CD4-positive, alpha-beta memory T cell (primary cell): Measurements from ENCODE around the gene NCL. TPM values are rescaled to one million over a fixed set of nuclear protein-coding genes. Genes with fewer than 3 reads are reported as not detected.

Experiments used
- CTCF ChIA-PET: fragments of 350-600 bp; sonication (Branson Sonifier 250); formaldehyde crosslinking; loops from one replicate; lab custom pipeline; 2021; ENCODE audit warnings: inconsistent platforms; ENCODE audit not compliant: partially characterized antibody; lab: Charles Lee
- POLR2A ChIA-PET: fragments of 350-600 bp; sonication (Branson Sonifier 250); formaldehyde crosslinking; loops from one replicate; lab custom pipeline; 2021; ENCODE audit not compliant: partially characterized antibody; lab: Charles Lee
- DNase-seq, 5 donors: peaks; one replicate each; pipeline versions ENCODE4 v3.0.0 to v3.0.0-alpha.2; 2020 to 2022; ENCODE audit warnings: mixed read lengths in 1 of 5
- H3K27ac ChIP-seq: one replicate; pipeline ENCODE4 v1.7.0; 2013; ENCODE audit warnings: low read depth, low read length
- H3K27me3 ChIP-seq: 2 replicates; pipeline ENCODE4 v1.7.0; 2013; ENCODE audit warnings: mild to moderate bottlenecking, low read length, moderate library complexity; ENCODE audit not compliant: insufficient read depth
- H3K36me3 ChIP-seq: 2 replicates; pipeline ENCODE4 v1.7.0; 2013; ENCODE audit warnings: mild to moderate bottlenecking, low read length, moderate library complexity; ENCODE audit not compliant: insufficient read depth
- H3K4me1 ChIP-seq: 2 replicates; pipeline ENCODE4 v1.7.0; 2013; ENCODE audit warnings: mild to moderate bottlenecking, low read length, moderate library complexity; ENCODE audit not compliant: insufficient read depth
- H3K4me3 ChIP-seq, 2 donors: one replicate each; pipeline ENCODE4 v1.7.0; 2013; ENCODE audit warnings: low read length in 2 of 2, mild to moderate bottlenecking in 1 of 2
- H3K9me3 ChIP-seq, 2 donors: one replicate each; pipeline ENCODE4 v1.7.0; 2013; ENCODE audit warnings: low read length in 2 of 2, control low read depth in 1 of 2; ENCODE audit not compliant: control insufficient read depth in 1 of 2
- H3K27ac Mint-ChIP-seq, 7 donors: one replicate each; pipeline ENCODE4 v1.8.0; 2020 to 2021; ENCODE audit warnings: mixed read lengths in 7 of 7, mild to moderate bottlenecking in 6 of 7, inconsistent platforms in 3 of 7, moderate library complexity in 3 of 7
- H3K27me3 Mint-ChIP-seq, 2 donors: one replicate each; pipeline ENCODE4 v1.8.0; 2020 to 2021; ENCODE audit warnings: mixed read lengths in 2 of 2
- H3K36me3 Mint-ChIP-seq, 2 donors: one replicate each; pipeline ENCODE4 v1.8.0; 2020 to 2021; ENCODE audit warnings: mixed read lengths in 2 of 2, inconsistent platforms in 1 of 2, mild to moderate bottlenecking in 1 of 2
- H3K4me1 Mint-ChIP-seq, 4 donors: one replicate each; pipeline ENCODE4 v1.8.0; 2020 to 2021; ENCODE audit warnings: mixed read lengths in 4 of 4, mild to moderate bottlenecking in 1 of 4
- H3K4me3 Mint-ChIP-seq, 8 donors: one replicate each; pipeline ENCODE4 v1.8.0; 2020 to 2021; ENCODE audit warnings: mixed read lengths in 8 of 8, mild to moderate bottlenecking in 7 of 8, moderate library complexity in 6 of 8, inconsistent platforms in 3 of 8
- H3K9me3 Mint-ChIP-seq, 8 donors: one replicate each; pipeline ENCODE4 v1.8.0; 2020 to 2021; ENCODE audit warnings: mixed read lengths in 8 of 8, mild to moderate bottlenecking in 5 of 8, inconsistent platforms in 3 of 8, moderate library complexity in 1 of 8
- intact Hi-C: fragments of 100-400 bp; cut with micrococcal nuclease; formaldehyde crosslinking; loops from one replicate; pipeline ENCODE4 v1.15.1; 2023
- polyA plus RNA-seq, 2 donors: library from polyadenylated mRNA; unstranded; fragments of 300-500 nt; fragmentation: Illumina TruSeq; gene quantifications; one replicate each; pipeline ENCODE4 v1.2.3, GENCODE V29; 2021
- total RNA-seq, 2 experiments: library from RNA; stranded (reverse); gene quantifications; one replicate each; pipeline ENCODE4 v1.2.3, GENCODE V29; 2021

NCL gene
- total and polyA plus RNA-seq, 4 experiments from 2014 or later: 150 to 593 (median 385) TPM

DNA sequence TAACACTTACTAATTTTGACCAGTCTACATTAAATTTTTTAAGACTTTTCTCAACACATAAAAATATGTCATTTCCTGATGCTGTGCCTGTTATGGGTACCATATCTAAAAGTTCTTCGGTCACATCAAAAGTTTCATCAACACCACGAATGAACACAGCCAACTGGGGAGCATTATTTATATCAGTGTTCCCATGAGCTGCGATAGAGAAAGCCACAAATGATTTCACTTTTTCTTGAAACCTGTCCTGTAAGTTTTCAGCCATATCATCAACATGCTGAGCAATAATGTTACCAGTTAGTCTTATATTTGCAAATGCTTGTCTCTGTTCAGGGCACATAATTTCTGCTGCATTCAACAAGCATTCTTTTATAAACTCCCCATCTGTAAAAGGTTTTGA lies 30.4 kb upstream of the NCL start:
- ChIA-PET CTCF (no interaction called here), POLR2A (no interaction called here)
- Histone ChIP-seq H3K27me3 (no peaks in the 10 kb centered on the region), H3K27ac (no peak overlapping the region), H3K36me3 (no peaks in the 10 kb centered on the region), H3K9me3 (no peaks in the 10 kb centered on the region), H3K4me3 (no peak overlapping the region), H3K4me1 (no peaks in the 10 kb centered on the region)
- Mint-ChIP-seq H3K36me3 (no peaks in the 10 kb centered on the region), H3K4me1 (no peaks in the 10 kb centered on the region), H3K27ac (no peak overlapping the region), H3K4me3 (no peak overlapping the region), H3K27me3 (no peaks in the 10 kb centered on the region), H3K9me3 (no peaks in the 10 kb centered on the region)
- intact Hi-C loops: no loop called here
- no peak for DNase-seq

GRCh38 chr2:231490801-231491200 lies 26.5 kb upstream of the NCL start:
- no peaks in the 10 kb centered on the region for H3K27me3 ChIP-seq
- intact Hi-C loops: no loop called here
- DNase-seq: no peak
- H3K4me1 ChIP-seq: no peaks in the 10 kb centered on the region
- peaks cover 0 to 6% (median under 1%) of the 10 kb centered on the region in 4 donors for H3K4me1 Mint-ChIP-seq
- H3K27me3 Mint-ChIP-seq: no peaks in the 10 kb centered on the region
- no peak overlapping the region for H3K27ac ChIP-seq
- H3K36me3 Mint-ChIP-seq: no peaks in the 10 kb centered on the region
- H3K4me3 ChIP-seq: no peak overlapping the region
- ChIA-PET POLR2A (no interaction called here), CTCF (interaction anchor here (0.9 to 1.5 kb wide), 3 partner anchors 9 to 109 kb away, joined by 3 to 6 read pairs (median 3); no protein-coding TSS in a partner anchor)
- no peaks in the 10 kb centered on the region for H3K9me3 Mint-ChIP-seq
- no peaks in the 10 kb centered on the region for H3K36me3 ChIP-seq
- no peaks in the 10 kb centered on the region for H3K9me3 ChIP-seq
- H3K4me3 Mint-ChIP-seq: no peak overlapping the region
- no peak overlapping the region for H3K27ac Mint-ChIP-seq

DNA sequence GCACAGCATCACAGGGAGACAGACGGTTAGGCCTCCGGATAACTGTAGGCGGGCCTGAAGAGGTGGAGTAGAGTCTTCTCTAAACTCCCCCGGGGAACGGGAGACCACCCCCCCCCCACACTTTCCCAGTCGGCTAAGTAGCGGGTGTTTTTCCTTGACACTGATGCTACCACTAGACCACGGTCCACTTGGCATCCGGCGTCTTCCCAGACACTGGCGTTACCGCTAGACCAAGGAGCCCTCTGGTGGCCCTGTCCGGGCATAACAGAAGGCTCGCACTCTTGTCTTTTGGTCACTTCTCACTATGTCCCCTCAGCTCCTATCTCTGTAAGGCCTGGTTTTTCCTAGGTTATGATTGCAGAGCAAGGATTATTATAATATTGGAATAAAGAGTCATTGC lies 25.7 kb upstream of the NCL start:
- Mint-ChIP-seq H3K4me3 (no peak overlapping the region), H3K4me1 (peaks cover 0 to 6% (median under 1%) of the 10 kb centered on the region in 4 donors), H3K27me3 (no peaks in the 10 kb centered on the region), H3K27ac (no peak overlapping the region), H3K36me3 (no peaks in the 10 kb centered on the region), H3K9me3 (no peaks in the 10 kb centered on the region)
- Histone ChIP-seq H3K27ac (no peak overlapping the region), H3K4me1 (no peaks in the 10 kb centered on the region), H3K36me3 (no peaks in the 10 kb centered on the region), H3K9me3 (no peaks in the 10 kb centered on the region), H3K27me3 (no peaks in the 10 kb centered on the region), H3K4me3 (no peak overlapping the region)
- DNase-seq: no peak
- ChIA-PET POLR2A (no interaction called here), CTCF (interaction anchor here (0.8 to 1.2 kb wide), 4 partner anchors 9 to 111 kb away, joined by 3 read pairs; no protein-coding TSS in a partner anchor)
- intact Hi-C loops: no loop called here

DNA sequence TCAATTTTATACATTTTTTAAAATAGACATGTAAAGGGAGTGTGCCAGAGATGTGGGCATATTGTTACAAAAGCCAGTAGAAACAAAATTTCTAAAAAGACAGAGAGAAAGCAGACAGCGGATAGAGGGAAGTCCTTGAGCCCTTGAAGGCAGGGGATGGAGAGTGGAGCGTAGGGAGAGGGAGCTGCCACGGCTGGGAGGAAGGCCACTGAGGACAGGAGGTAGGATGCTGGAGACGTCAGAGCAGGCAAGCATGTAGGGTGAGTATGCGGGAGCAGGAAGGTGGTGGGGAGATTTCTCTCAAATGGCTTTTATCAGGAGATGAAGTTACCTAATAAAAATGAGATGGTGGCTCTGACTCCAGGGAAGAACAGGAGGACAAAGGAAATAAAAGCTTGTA lies 24.0 kb upstream of the NCL start:
- ChIA-PET CTCF (interaction anchor here (0.6 to 1.7 kb wide), 2 partner anchors 36 to 114 kb away, joined by 4 to 6 read pairs; no protein-coding TSS in a partner anchor), POLR2A (no interaction called here)
- Mint-ChIP-seq H3K9me3 (no peaks in the 10 kb centered on the region), H3K36me3 (no peaks in the 10 kb centered on the region), H3K4me1 (peaks cover 0 to 9% (median under 1%) of the 10 kb centered on the region in 4 donors), H3K27ac (no peak overlapping the region), H3K27me3 (no peaks in the 10 kb centered on the region), H3K4me3 (no peak overlapping the region)
- intact Hi-C loops: no loop called here
- Histone ChIP-seq H3K27ac (no peak overlapping the region), H3K36me3 (no peaks in the 10 kb centered on the region), H3K9me3 (no peaks in the 10 kb centered on the region), H3K27me3 (no peaks in the 10 kb centered on the region), H3K4me1 (peaks cover 5% of the 10 kb centered on the region), H3K4me3 (no peak overlapping the region)
- no peak for DNase-seq

DNA sequence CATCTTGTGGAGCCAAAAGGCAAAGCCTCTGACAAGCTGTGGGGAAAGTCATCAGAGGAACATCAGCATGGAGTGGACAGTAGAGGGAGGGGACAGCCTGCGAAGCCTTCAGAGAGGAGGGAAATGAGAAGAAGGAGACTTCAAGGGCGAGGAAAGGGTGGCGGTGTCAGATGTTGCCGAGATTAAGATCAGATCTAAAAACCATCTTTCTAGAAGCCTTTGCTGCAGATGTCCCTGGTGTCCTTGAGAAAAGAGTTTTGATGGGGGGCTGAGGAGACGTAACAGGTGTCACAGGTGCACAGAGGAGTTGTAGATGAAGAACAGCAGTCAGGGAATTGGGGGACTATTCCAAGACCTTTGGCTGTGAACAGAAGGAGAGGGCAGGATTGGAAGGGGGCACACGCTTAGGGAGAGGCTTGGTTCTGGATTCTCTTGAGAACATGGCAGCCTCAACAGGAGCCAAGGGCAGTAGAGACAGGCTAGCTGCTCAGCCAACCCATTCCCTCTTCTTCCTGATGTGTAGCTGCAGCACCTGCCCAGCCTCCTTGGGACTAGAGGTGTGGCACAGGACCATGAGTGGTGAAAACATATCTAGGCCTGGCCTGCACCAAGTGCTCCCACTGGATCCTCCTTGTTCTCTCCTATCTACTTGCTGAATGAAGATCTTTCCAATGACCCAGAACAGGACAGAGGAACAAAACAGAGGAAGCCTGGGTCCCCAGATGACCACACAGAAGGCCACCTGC lies 22.7 kb upstream of the NCL start:
- peaks cover 12% of the 10 kb centered on the region for H3K4me1 ChIP-seq
- Mint-ChIP-seq H3K36me3 (no peaks in the 10 kb centered on the region), H3K27me3 (no peaks in the 10 kb centered on the region), H3K27ac (peak overlapping the region in 1 of 7 donors; percentile 30), H3K9me3 (no peaks in the 10 kb centered on the region), H3K4me1 (peaks cover 4 to 23% (median 5%) of the 10 kb centered on the region in 4 donors), H3K4me3 (no peak overlapping the region)
- CTCF ChIA-PET: interaction anchor here (1.5 kb wide), 1 partner anchor 12 kb away, joined by 4 read pairs; no protein-coding TSS in a partner anchor
- intact Hi-C loops: no loop called here
- no peaks in the 10 kb centered on the region for H3K36me3 ChIP-seq
- no peak overlapping the region for H3K4me3 ChIP-seq
- H3K9me3 ChIP-seq: no peaks in the 10 kb centered on the region
- POLR2A ChIA-PET: no interaction called here
- H3K27ac ChIP-seq: no peak overlapping the region
- DNase-seq: no peak
- H3K27me3 ChIP-seq: no peaks in the 10 kb centered on the region

DNA sequence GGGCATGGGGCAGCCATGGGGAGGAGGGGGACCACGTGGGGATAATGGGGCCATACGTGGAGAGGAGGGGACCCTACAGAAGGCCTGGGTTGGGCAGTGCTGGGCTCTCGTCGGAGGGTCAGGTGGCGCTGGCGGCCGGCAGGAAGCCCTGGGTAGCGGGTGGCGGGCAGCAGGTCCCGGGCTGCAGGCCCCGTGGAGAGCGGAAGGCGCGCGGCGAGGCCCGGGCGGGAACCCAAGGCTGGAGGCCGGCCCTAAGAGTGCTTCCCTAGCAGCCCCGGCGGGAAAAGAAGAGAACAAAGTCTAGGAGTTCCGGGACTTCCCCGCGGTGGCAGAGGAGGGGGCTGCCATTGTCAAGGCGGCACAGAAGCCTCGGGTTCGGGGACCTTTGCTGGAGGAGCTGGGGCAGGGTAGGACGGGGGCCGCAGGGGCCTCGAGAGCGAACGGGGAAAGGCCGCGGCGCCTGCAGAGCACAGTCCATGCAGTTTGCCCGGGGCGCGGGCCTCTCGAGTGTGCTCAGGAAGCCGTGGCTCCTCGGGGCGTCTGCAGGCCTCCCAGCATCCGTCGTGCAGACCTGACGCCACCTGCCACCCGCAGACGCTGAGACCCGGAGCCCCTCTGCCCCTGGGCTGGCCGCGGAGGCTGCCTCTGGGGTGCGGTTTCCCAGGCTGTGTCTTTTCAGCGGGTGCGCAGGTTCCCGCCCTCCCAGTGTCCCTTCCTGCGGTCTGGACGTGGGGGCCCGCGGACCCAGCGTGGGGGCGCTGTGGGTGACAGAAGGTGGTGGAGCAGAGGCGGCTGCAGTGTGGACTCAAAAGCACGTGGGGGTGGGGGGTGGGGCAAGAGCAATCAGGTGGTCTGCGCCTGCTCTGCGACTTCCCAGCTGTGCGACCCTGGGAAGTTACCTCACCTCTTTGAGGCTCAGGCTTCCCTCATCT lies 19.4 kb upstream of the NCL start:
- peak overlapping the region; percentile 63 to 87 (median 79) for H3K4me3 Mint-ChIP-seq
- H3K9me3 Mint-ChIP-seq: no peaks in the 10 kb centered on the region
- ChIA-PET POLR2A (interaction anchor here (0.6 to 4.9 kb wide), 15 partner anchors 13 to 431 kb away, joined by 3 to 128 read pairs (median 6); partner anchors contain the start of genes NCL and PTMA), CTCF (interaction anchor here (0.8 to 6.4 kb wide), 24 partner anchors 10 to 256 kb away, joined by 3 to 111 read pairs (median 4); partner anchors contain the start of gene NCL)
- H3K4me1 Mint-ChIP-seq: peaks cover 4 to 27% (median 5%) of the 10 kb centered on the region in 4 donors
- no peaks in the 10 kb centered on the region for H3K27me3 Mint-ChIP-seq
- Histone ChIP-seq H3K4me1 (peaks cover 12% of the 10 kb centered on the region), H3K27ac (peak overlapping the region; percentile 80), H3K36me3 (no peaks in the 10 kb centered on the region), H3K27me3 (no peaks in the 10 kb centered on the region), H3K9me3 (no peaks in the 10 kb centered on the region), H3K4me3 (peak overlapping the region; percentile 62 to 65)
- DNase-seq: peak; percentile 26 to 50 (median 44)
- intact Hi-C loops: loop anchor here (1.0 to 2.0 kb wide), 3 partner anchors 19 to 118 kb away; partner anchors contain the start of gene NCL
- peak overlapping the region; percentile 81 to 94 (median 89) for H3K27ac Mint-ChIP-seq
- no peaks in the 10 kb centered on the region for H3K36me3 Mint-ChIP-seq
